Fibroblast of skin of left quadriceps (primary cell): Measurements from ENCODE around the gene AAMP.

Experiments used
- DNase-seq, 2 experiments: peaks; one replicate each; pipeline ENCODE4 v3.0.0-alpha.2; 2013; ENCODE audit warnings: low read depth in 2 of 2

The AAMP gene

GRCh38 chr2:218294430-218295022 lies 24.6 kb upstream of the AAMP start:
- DNase-seq: no peak

- DNase-seq: no peak
Measured at GRCh38 chr2:218293715-218294429, 23.9 kb upstream of the AAMP start.

- peak; percentile 45 to 46 for DNase-seq
Measured at GRCh38 chr2:218292048-218293014, 22.4 kb upstream of the AAMP start, which contains the start of gene TMBIM1. Gene TMBIM1 (minus strand): TSS chr2:218292503. CDS start chr2:218282141, 10,362 bp downstream.

GRCh38 chr2:218291318-218292047 lies 21.5 kb upstream of the AAMP start:
- DNase-seq: no peak

GRCh38 chr2:218290316-218291261 lies 20.7 kb upstream of the AAMP start:
- no peak for DNase-seq

- no peak for DNase-seq
Measured at GRCh38 chr2:218289639-218290315, 19.8 kb upstream of the AAMP start.

GRCh38 chr2:218286570-218287459 lies 16.9 kb upstream of the AAMP start:
- DNase-seq: peak; percentile 76 to 79

GRCh38 chr2:218285604-218286003 lies 15.7 kb upstream of the AAMP start:
- DNase-seq: no peak

- DNase-seq: peak in 1 of 2 experiments; percentile 7
Measured at GRCh38 chr2:218284106-218284811, 14.3 kb upstream of the AAMP start.

GRCh38 chr2:218282173-218282991 lies 12.4 kb upstream of the AAMP start:
- DNase-seq: no peak

GRCh38 chr2:218281449-218281848 lies 11.5 kb upstream of the AAMP start:
- DNase-seq: no peak

- no peak for DNase-seq
Measured at GRCh38 chr2:218280260-218280870, 10.4 kb upstream of the AAMP start.

- no peak for DNase-seq
Measured at GRCh38 chr2:218278531-218279360, 8.8 kb upstream of the AAMP start.

GRCh38 chr2:218277921-218278320 lies 8.0 kb upstream of the AAMP start:
- no peak for DNase-seq

GRCh38 chr2:218276986-218277755 lies 7.2 kb upstream of the AAMP start:
- DNase-seq: no peak
